OCI-LY3 (cell line): Measurements from ENCODE around the gene TRPM5.

ENCODE experiments used
- CTCF ChIP-seq: fragments of 200-600, 300-600 bp; sonication (generic); IDR thresholded peaks from 2 replicates; pipeline ENCODE4 v1.5.1; 2014; ENCODE audit warnings: antibody characterized with exemption, low read length, low read depth
- EZH2phosphoT487 ChIP-seq: fragments of 200-600 bp; shearing (Covaris generic); IDR thresholded peaks from 2 replicates; pipeline ENCODE4 v1.6.1; 2018; ENCODE audit warnings: antibody characterized with exemption, mixed run types, low read depth

DNA sequence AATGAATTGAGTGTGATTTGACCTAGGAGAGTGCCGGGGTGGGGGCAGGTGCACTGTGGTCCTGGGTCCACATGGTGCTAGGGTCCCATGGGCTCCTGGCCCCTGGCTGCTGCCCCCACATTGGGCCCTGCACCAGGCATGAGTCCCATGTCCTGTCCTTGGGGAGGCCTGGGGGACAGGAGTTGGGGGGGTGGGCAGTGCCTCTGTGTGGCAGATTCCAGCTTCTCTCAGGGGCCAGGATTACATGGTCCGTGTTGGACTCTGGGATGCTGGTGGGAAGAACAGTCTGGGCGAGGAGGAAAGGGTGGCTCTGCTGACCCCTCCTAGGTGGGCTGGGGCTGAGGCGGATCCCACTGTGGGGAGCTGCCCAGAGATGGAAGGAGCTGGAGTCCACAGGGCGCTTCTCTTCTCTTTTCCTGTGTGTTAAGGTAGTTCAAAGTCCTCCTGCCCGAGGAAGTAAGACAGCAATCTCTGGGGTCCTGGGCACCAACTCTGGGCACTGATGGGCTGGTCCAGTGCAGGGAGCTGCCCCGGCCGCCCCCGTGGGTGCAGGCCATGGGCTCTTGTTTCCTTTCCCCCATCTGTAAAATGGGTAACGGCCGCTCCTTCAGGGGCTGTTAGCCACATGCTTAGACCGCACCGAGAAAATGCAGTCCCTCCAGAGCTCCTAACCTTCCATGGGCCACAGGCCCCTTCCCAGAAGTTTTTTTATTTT is 20.3 kb upstream of the TRPM5 start:
- TF ChIP-seq CTCF: no peak
- no peak for TF ChIP-seq EZH2phosphoT487
